K562 (cell line): ENCODE data around the gene ZNF581. TPM values are rescaled to one million over a fixed set of nuclear protein-coding genes. Genes with fewer than 3 reads are reported as not detected.

Experiments used
- ATAC-seq: fragments of 200-7000 bp; cut with Tn5 transposase; 3 replicates; pipeline ENCODE4 v1.9.1; 2020; ENCODE audit warnings: moderate library complexity
- BruUV-seq: library from RNA; stranded (reverse); fragments of 400-500 nt; replicated peaks from 2 replicates; lab custom pipeline; 2021; lab: Mats Ljungman, UMichigan
- CTCF ChIA-PET: fragments of 300-600 bp; formaldehyde crosslinking; extraction: SDS; loops from one replicate; lab custom pipeline; 2021; ENCODE audit warnings: low intra/inter-chr PET ratio; lab: Yijun Ruan, JAX
- POLR2A ChIA-PET: fragments of 300-600, 350-650 bp; sonication (Branson Sonifier 250); formaldehyde crosslinking; extraction: SDS; loops from one replicate; lab custom pipeline; 2021; ENCODE audit warnings: antibody characterized with exemption, inconsistent platforms; lab: Yijun Ruan, JAX
- DNase-seq, 4 experiments: peaks; one replicate each; pipeline versions ENCODE4 v3.0.0 to v3.0.0-alpha.2; 2011 to 2018; ENCODE audit warnings: low spot score in 3 of 4, mixed read lengths in 3 of 4; ENCODE audit errors: extremely low read depth in 1 of 4
- FAIRE-seq: peaks from 2 replicates; lab custom pipeline; 2011; peaks lifted over from hg19 to GRCh38; lab: Jason Lieb, UNC
- H2AFZ ChIP-seq: 2 replicates; pipeline ENCODE4 v1.6.0; 2011; ENCODE audit warnings: low read depth, low read length, control low read depth, inconsistent platforms
- H3K27ac ChIP-seq: fragments of 200-600 bp; 3 replicates; pipeline ENCODE4 v1.8.0; 2011; ENCODE audit warnings: low read depth, mild to moderate bottlenecking, control low read depth, inconsistent platforms, low read length, moderate library complexity, mixed read lengths; ENCODE audit errors: extremely low read depth
- H3K27me3 ChIP-seq, 2 experiments: fragments of 300-600 bp in 1 of 2; 2 replicates in 1 of 2; 3 replicates in 1 of 2; pipeline versions ENCODE4 v1.6.0 to v1.8.0; 2011; ENCODE audit warnings: inconsistent platforms in 2 of 2, low read length in 2 of 2, mild to moderate bottlenecking in 1 of 2, mixed read lengths in 1 of 2, moderate library complexity in 1 of 2; ENCODE audit not compliant: control insufficient read depth in 2 of 2, insufficient read depth in 2 of 2
- H3K36me3 ChIP-seq: fragments of 300-600 bp; 3 replicates; pipeline ENCODE4 v1.8.0; 2011; ENCODE audit warnings: mild to moderate bottlenecking, low read length, inconsistent platforms; ENCODE audit not compliant: control insufficient read depth, insufficient read depth
- H3K4me1 ChIP-seq, 2 experiments: fragments of 200-600 bp in 1 of 2; replicated peaks in 1 of 2; 2 replicates in 1 of 2; 3 replicates in 1 of 2; pipeline versions ENCODE4 v1.5.1 to v1.8.0; 2011; ENCODE audit warnings: inconsistent platforms in 2 of 2, low read length in 2 of 2, mild to moderate bottlenecking in 1 of 2, mixed read lengths in 1 of 2, moderate library complexity in 1 of 2; ENCODE audit not compliant: control insufficient read depth in 2 of 2, insufficient read depth in 2 of 2
- H3K4me2 ChIP-seq: 2 replicates; pipeline ENCODE4 v1.6.1; 2011; ENCODE audit warnings: low read length, control low read depth, inconsistent platforms, mixed read lengths; ENCODE audit not compliant: insufficient read depth
- H3K4me3 ChIP-seq: fragments of 200-600 bp; sonication (generic), shearing (Covaris generic); 2 replicates; pipeline ENCODE4 v1.5.1; 2016; ENCODE audit warnings: control low read depth, inconsistent platforms
- H3K79me2 ChIP-seq: fragments of 200-600 bp; 3 replicates; pipeline ENCODE4 v1.8.0; 2011; ENCODE audit warnings: low read length, inconsistent platforms; ENCODE audit not compliant: control insufficient read depth, insufficient read depth
- H3K9ac ChIP-seq, 2 experiments: 2 replicates each; pipeline versions ENCODE4 v1.6.0 to v1.6.1; 2011; ENCODE audit warnings: low read depth in 2 of 2, low read length in 2 of 2, control low read depth in 1 of 2, inconsistent platforms in 1 of 2, mild to moderate bottlenecking in 1 of 2, mixed read lengths in 1 of 2; ENCODE audit not compliant: insufficient read depth in 1 of 2
- H3K9me1 ChIP-seq: one replicate; pipeline ENCODE4 v1.6.0; 2011; ENCODE audit warnings: inconsistent platforms, mild to moderate bottlenecking, low read length, moderate library complexity; ENCODE audit not compliant: control insufficient read depth, insufficient read depth
- H3K9me3 ChIP-seq: replicated peaks from 2 replicates; pipeline ENCODE4 v1.5.1; 2011; ENCODE audit warnings: low read depth, low read length, inconsistent platforms; ENCODE audit not compliant: control insufficient read depth, insufficient read depth
- H4K20me1 ChIP-seq: replicated peaks from 2 replicates; pipeline ENCODE4 v1.6.1; 2011; ENCODE audit warnings: low read length, inconsistent platforms, mixed read lengths; ENCODE audit not compliant: control insufficient read depth, insufficient read depth
- IRF2 ChIP-seq: sonication (generic); formaldehyde crosslinking; IDR thresholded peaks from 2 replicates; pipeline ENCODE4 v1.8.1; 2022; ENCODE audit warnings: mild to moderate bottlenecking, missing genetic modification reagents
- MYBL2 ChIP-seq, 2 experiments: fragments of 450-650 bp in 1 of 2; sonication (generic) in 1 of 2; formaldehyde crosslinking in 1 of 2; IDR thresholded peaks; 2 replicates each; pipeline versions ENCODE4 v1.6.1 to v1.8.1; 2017 to 2022; ENCODE audit warnings: borderline replicate concordance in 1 of 2, inconsistent platforms in 1 of 2, low read depth in 1 of 2, mild to moderate bottlenecking in 1 of 2, missing genetic modification reagents in 1 of 2, moderate library complexity in 1 of 2
- PHF21A ChIP-seq: fragments of 450-650 bp; IDR thresholded peaks from 2 replicates; pipeline ENCODE4 v1.6.1; 2017; ENCODE audit warnings: low read depth, borderline replicate concordance
- SMARCA4 ChIP-seq: fragments of 450-650 bp; IDR thresholded peaks from 2 replicates; pipeline ENCODE4 v1.6.1; 2016
- SNIP1 ChIP-seq: fragments of 450-650 bp; IDR thresholded peaks from 2 replicates; pipeline ENCODE4 v1.7.1; 2017; ENCODE audit warnings: low read depth, mild to moderate bottlenecking
- SOX6 ChIP-seq: fragments of 450-650 bp; IDR thresholded peaks from 2 replicates; pipeline ENCODE4 v1.6.1; 2014; ENCODE audit warnings: mild to moderate bottlenecking
- SUPT5H ChIP-seq: fragments of 450-650 bp; IDR thresholded peaks from 2 replicates; pipeline ENCODE4 v1.6.1; 2016
- TFAP4 ChIP-seq: sonication (generic); formaldehyde crosslinking; IDR thresholded peaks from 2 replicates; pipeline ENCODE4 v1.8.0; 2022; ENCODE audit warnings: missing genetic modification reagents, mild to moderate bottlenecking, moderate library complexity, borderline replicate concordance
- ZBTB11 ChIP-seq, 3 experiments: fragments of 200-800 bp in 1 of 3; fragments of 250-450 bp in 1 of 3; fragments of 450-650 bp in 1 of 3; sonication (Bioruptor Pico) in 1 of 3; sonication (Bioruptor generic) in 1 of 3; formaldehyde crosslinking in 1 of 3; IDR thresholded peaks; 2 replicates each; pipeline versions ENCODE4 v1.6.1 to v1.8.0; 2016 to 2022; ENCODE audit warnings: mild to moderate bottlenecking in 2 of 3, missing genetic modification characterization in 2 of 3, missing compliant biosample characterization in 1 of 3, moderate library complexity in 1 of 3
- ZBTB34 ChIP-seq: fragments of 250-450 bp; sonication (Bioruptor Pico); IDR thresholded peaks from 2 replicates; pipeline ENCODE4 v1.8.0; 2021; ENCODE audit warnings: mild to moderate bottlenecking, moderate library complexity
- ZNF274 ChIP-seq: IDR thresholded peaks from 2 replicates; pipeline ENCODE4 v1.6.1; 2011; ENCODE audit warnings: low read depth, mild to moderate bottlenecking, low read length, moderate library complexity, borderline replicate concordance
- WGBS: fragments of 100-300 bp; shearing (Covaris generic); methylation state at CpG from one replicate; pipeline ENCODE4 v1.1.6; 2016; ENCODE audit warnings: low coverage, mixed read lengths; ENCODE audit not compliant: insufficient coverage; ENCODE audit errors: missing lambda C conversion rate; 5-methylcytosine and 5-hydroxymethylcytosine counted together
- in situ Hi-C: fragments of 300-500 bp; cut with MboI; formaldehyde crosslinking; loops from 4 replicates; pipeline ENCODE4 v1.15.0; 2018; ENCODE audit warnings: inconsistent platforms, mixed read lengths
- intact Hi-C: fragments of 100-400 bp; cut with micrococcal nuclease; formaldehyde crosslinking; loops from 2 replicates; pipeline ENCODE4 v1.14.2; 2022
- polyA plus RNA-seq, 8 experiments: library from polyadenylated mRNA; depleted of rRNA in 4 of 8; stranded (reverse) in 5 of 8; unstranded in 3 of 8; fragments of >200 nt; fragmentation: Nextera tagmentation in 2 of 8; fragmentation: Illumina TruSeq in 1 of 8; extraction: Ambion mirVana in 2 of 8; extraction: Trizol in 1 of 8; gene quantifications; 2 replicates each; pipeline versions ENCODE4 v1.2.1 to v1.2.3, GENCODE V29; 2011 to 2014; ENCODE audit warnings: inconsistent platforms in 1 of 8, missing spikeins in 1 of 8
- total RNA-seq, 7 experiments: library from RNA; depleted of rRNA in 6 of 7; stranded (reverse); fragments of >200 nt in 6 of 7; fragmentation: Illumina TruSeq in 2 of 7; extraction: Trizol in 2 of 7; gene quantifications; 2 replicates each; pipeline versions ENCODE4 v1.2.1 to v1.2.3, GENCODE V29; 2011 to 2021; ENCODE audit warnings: low replicate concordance in 1 of 7

ZNF581 gene
- total and polyA plus RNA-seq, 9 of the 15 experiments (the other 6 are each of a cell fraction or from before 2014, with no cell fraction given): 2.4 to 39.4 (median 15.4) TPM

GRCh38 chr19:55647732-55648584 lies 4.5 kb downstream of the ZNF581 start, which contains the start of gene CCDC106 (continued):
- peak in 1 of 3 experiments; percentile 87; a peak in 2 of 6 replicates for TF ChIP-seq ZBTB11 (CRISPR knock-in tag; IDR thresholded peaks at IDR 0.05)
- TF ChIP-seq SNIP1: no peak
- TF ChIP-seq, all 486 proteins: peak for 99

DNA sequence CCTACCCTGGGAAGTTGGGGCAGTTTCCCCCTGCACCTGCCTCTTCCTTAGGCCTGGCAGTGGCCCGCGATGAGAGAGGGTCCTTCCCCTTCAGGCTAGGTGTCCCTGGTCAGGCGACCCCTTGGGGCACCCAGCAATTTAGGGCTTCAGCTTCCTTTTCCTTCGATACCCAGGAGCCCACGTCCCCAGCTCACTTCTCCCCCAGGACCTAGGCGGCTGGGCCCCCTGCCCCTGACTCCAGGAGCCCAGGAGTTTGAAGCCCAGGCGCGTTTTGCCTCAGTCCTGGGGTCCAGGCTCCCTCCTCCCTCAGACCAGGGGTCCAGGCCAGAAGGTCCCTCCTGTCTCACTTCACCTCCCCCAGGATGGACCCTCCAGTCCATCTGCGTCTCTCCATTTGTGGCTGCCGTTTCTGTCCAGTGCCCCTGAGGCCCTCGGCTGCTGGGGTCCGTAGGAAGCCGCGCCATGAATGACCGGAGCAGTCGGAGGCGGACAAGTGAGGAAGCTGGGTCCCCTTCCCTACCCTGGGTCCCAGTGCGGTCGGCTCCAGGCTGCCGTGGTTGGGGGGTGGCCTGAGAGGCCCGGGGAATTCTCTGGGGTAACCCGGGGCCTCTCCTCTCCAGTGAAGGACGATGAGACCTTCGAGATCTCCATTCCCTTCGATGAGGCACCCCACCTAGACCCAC lies 5.3 kb downstream of the ZNF581 start:
- peak overlapping the region; percentile 95 for H2AFZ ChIP-seq
- peaks cover 51% of the 10 kb centered on the region for H3K79me2 ChIP-seq
- peak overlapping the region; percentile 90 for H3K27ac ChIP-seq
- H3K9me3 ChIP-seq: no peaks in the 10 kb centered on the region
- in situ Hi-C loops (loop anchor here (25.0 kb wide), 2 partner anchors 511 to 664 kb away; partner anchors contain the start of genes TNNT1 and ZSCAN5A), intact Hi-C loops (no loop called here)
- WGBS: 16% methylated on average over 14 of the region's 25 CpGs
- no TSS peak for BruUV-seq
- ChIA-PET POLR2A (interaction anchor here (0.6 to 1.8 kb wide), 6 partner anchors 11 to 612 kb away, joined by 3 to 7 read pairs (median 4); no protein-coding TSS in a partner anchor), CTCF (no interaction called here)
- peaks cover 22 to 80% of the 10 kb centered on the region in 2 experiments; a peak in 4 of 5 replicates for H3K4me1 ChIP-seq
- DNase-seq: no peak
- H3K4me2 ChIP-seq: peak overlapping the region; percentile 90
- no peak for FAIRE-seq
- no peaks in the 10 kb centered on the region for H4K20me1 ChIP-seq
- no peaks in the 10 kb centered on the region for H3K27me3 ChIP-seq
- peaks cover 48% of the 10 kb centered on the region; the same call in 2 of the 3 replicates for H3K36me3 ChIP-seq
- ATAC-seq: peak; percentile 3
- peak overlapping the region; percentile 89 to 98 for H3K9ac ChIP-seq
- H3K9me1 ChIP-seq: no peaks in the 10 kb centered on the region
- H3K4me3 ChIP-seq: peak overlapping the region; percentile 68
- TF ChIP-seq TFAP4 (CRISPR knock-in tag) (no peak), MYBL2 (IDR thresholded peaks at IDR 0.05; ENCODE audit: low read depth) (no peak), MYBL2 (CRISPR knock-in tag; IDR thresholded peaks at IDR 0.05; ENCODE audit: borderline replicate concordance) (no peak), ZBTB34 (no peak), SOX6 (no peak), ZNF274 (no peak), IRF2 (CRISPR knock-in tag) (0 out of 2 replicates have a peak, but pooled peaks have one; percentile 39), SMARCA4 (0 out of 2 replicates have a peak, but pooled peaks have one; percentile 15), SUPT5H (no peak), PHF21A (no peak)
